NCI-H1105 treated with DMSO at 0.1 percent for 48 hours (cell line): Measurements from ENCODE around the gene RBMX2.

Source experiments
- DNase-seq: peaks from one replicate; lab custom pipeline; 2025; lab: John Stamatoyannopoulos, UW

Gene RBMX2

GRCh38 chrX:130444641-130445336 lies 43.0 kb downstream of the RBMX2 start:
- DNase-seq: no peak

GRCh38 chrX:130446974-130447373 lies 45.2 kb downstream of the RBMX2 start:
- no peak for DNase-seq
